22Rv1 (cell line): ENCODE data around the gene SPTAN1.

Experiments
- H3K27ac ChIP-seq: fragments of 450-650 bp; 2 replicates; pipeline ENCODE4 v1.5.1; 2017
- CTCF ChIP-seq: fragments of 450-650 bp; IDR thresholded peaks from 2 replicates; pipeline ENCODE4 v1.5.1; 2017; ENCODE audit warnings: mild to moderate bottlenecking
- ZFX ChIP-seq: fragments of 450-650 bp; IDR thresholded peaks from 2 replicates; pipeline ENCODE4 v1.6.1; 2017; ENCODE audit warnings: antibody characterized with exemption, borderline replicate concordance

The SPTAN1 gene

GRCh38 chr9:128634651-128635262 lies 82.4 kb downstream of the SPTAN1 start:
- no peak for TF ChIP-seq ZFX
- no peak for TF ChIP-seq CTCF
- H3K27ac ChIP-seq = peak overlapping the region; percentile 67

GRCh38 chr9:128635266-128636023 lies 83.1 kb downstream of the SPTAN1 start:
- TF ChIP-seq CTCF (peak; percentile 42), ZFX (no peak)
- H3K27ac ChIP-seq = peak overlapping the region; percentile 67

DNA sequence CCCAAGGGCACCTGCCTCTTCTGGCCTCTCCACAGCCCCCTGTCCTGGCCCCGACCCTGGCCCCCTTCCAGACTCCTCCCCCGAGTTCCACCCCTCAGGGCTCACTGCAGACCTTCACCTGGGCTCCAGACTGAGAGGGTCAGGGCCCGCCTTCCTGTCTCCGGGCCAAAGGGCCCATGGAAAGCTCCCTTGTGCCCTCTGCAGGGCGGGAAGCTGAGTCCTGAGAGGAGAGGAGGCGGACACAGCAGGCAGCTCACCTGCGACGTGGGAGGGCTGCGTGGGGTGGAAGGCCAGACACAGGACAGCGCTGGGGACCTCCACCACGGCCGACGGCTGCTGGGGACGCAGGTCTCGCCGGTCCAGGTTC lies 83.6 kb downstream of the SPTAN1 start:
- H3K27ac ChIP-seq = peak overlapping the region; percentile 67
- TF ChIP-seq ZFX (no peak), CTCF (peak; percentile 36)

DNA sequence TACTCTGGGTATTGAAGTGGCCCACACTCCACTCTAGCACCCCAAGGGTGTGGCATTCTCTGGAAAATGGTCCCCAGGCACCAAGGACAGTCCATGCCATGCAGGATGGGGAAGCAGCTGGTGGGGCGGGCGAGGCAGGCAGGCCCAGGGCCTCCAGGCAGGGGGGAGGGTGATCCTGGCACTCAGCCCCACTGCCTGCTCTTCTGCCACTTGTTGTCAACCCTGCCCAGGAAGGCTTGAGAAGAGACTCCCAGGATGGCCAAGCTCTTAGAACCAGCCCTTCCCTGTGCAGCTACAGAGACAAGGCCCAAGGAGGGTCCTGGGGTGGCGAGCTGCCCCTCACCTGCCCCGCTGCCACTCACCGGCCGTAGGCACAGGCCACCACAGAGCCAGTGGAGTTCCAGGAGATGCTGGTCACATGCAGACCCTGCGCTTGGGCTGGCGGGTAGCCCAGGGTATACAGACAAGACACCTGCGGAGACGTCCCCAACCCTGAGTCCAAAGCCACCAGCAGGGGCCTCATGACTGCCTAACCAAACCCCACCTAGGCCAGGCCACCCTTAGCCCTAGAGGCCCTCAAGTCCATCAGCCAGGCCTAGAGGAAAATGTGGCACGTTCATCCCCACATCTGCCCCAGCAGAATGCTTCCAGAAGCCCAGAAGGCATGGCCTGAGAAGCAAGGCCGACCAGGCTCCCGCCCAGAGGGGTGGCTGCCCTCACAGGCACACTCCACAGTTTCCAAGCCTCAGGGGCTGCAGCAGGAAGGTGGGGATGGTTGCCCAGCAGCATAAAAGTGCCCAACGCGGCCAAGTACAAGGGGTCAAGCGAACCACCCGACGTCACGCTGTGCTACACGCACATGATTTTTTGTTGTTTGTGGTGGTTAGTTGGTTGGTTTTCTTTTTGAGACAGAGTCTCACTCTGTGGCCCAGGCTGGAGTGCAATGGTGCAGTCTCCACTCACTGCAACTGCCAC lies 84.5 kb downstream of the SPTAN1 start:
- TF ChIP-seq CTCF (no peak), ZFX (no peak)
- peak overlapping the region; percentile 67 for H3K27ac ChIP-seq

- no peak overlapping the region; the same call in 1 of the 2 replicates for H3K27ac ChIP-seq
- TF ChIP-seq CTCF = no peak
- no peak for TF ChIP-seq ZFX
Observed at GRCh38 chr9:128637656-128638055, 85.3 kb downstream of the SPTAN1 start.

- TF ChIP-seq CTCF = no peak
- no peak overlapping the region for H3K27ac ChIP-seq
Observed at GRCh38 chr9:128638580-128638979, 86.2 kb downstream of the SPTAN1 start.
